ENCODE results near the gene SIK3.

SIK3 gene

GRCh38 chr11:116929414-116930090, 168.7 kb downstream of the SIK3 start:
- DNase-seq (ENCODE audit: low spot score) = no peak

- no peak for DNase-seq (ENCODE audit: low spot score)
Observed at GRCh38 chr11:116928845-116929244, 169.4 kb downstream of the SIK3 start.

- DNase-seq (ENCODE audit: low spot score) = no peak
Observed at GRCh38 chr11:116928102-116928777, 170.0 kb downstream of the SIK3 start.

GRCh38 chr11:116927163-116927974, 170.9 kb downstream of the SIK3 start:
- DNase-seq (ENCODE audit: low spot score) = no peak

- no peak for DNase-seq (ENCODE audit: low spot score)
Observed at GRCh38 chr11:116925050-116925449, 173.2 kb downstream of the SIK3 start.

- DNase-seq (ENCODE audit: low spot score) = no peak
Observed at GRCh38 chr11:116918925-116919655, 179.1 kb downstream of the SIK3 start.

- no peak for DNase-seq (ENCODE audit: low spot score)
Observed at GRCh38 chr11:116917632-116918031, 180.6 kb downstream of the SIK3 start.

- DNase-seq (ENCODE audit: low spot score) = no peak
Observed at GRCh38 chr11:116916886-116917285, 181.3 kb downstream of the SIK3 start.

GRCh38 chr11:116916052-116916451, 182.2 kb downstream of the SIK3 start:
- DNase-seq (ENCODE audit: low spot score) = no peak

- DNase-seq (ENCODE audit: low spot score) = peak; percentile 57
Observed at GRCh38 chr11:116913000-116913399, 185.2 kb downstream of the SIK3 start.

GRCh38 chr11:116911976-116912734, 186.1 kb downstream of the SIK3 start:
- no peak for DNase-seq (ENCODE audit: low spot score)

- no peak for DNase-seq (ENCODE audit: low spot score)
Observed at GRCh38 chr11:116910847-116911246, 187.4 kb downstream of the SIK3 start.

- DNase-seq (ENCODE audit: low spot score) = peak; percentile 32
Observed at GRCh38 chr11:116910378-116910777, 187.8 kb downstream of the SIK3 start.

GRCh38 chr11:116909245-116909644, 189.0 kb downstream of the SIK3 start:
- no peak for DNase-seq (ENCODE audit: low spot score)

GRCh38 chr11:116906479-116906878, 191.7 kb downstream of the SIK3 start:
- DNase-seq (ENCODE audit: low spot score) = no peak

- no peak for DNase-seq (ENCODE audit: low spot score)
Observed at GRCh38 chr11:116903090-116903489, 195.1 kb downstream of the SIK3 start.

- DNase-seq (ENCODE audit: low spot score) = no peak
Observed at GRCh38 chr11:116901964-116902688, 196.1 kb downstream of the SIK3 start.

- DNase-seq (ENCODE audit: low spot score) = no peak
Observed at GRCh38 chr11:116901211-116901610, 197.0 kb downstream of the SIK3 start.

- DNase-seq (ENCODE audit: low spot score) = no peak
Observed at GRCh38 chr11:116896211-116896610, 202.0 kb downstream of the SIK3 start.

GRCh38 chr11:116895048-116895757, 203.0 kb downstream of the SIK3 start:
- no peak for DNase-seq (ENCODE audit: low spot score)
